NCI-H2107 (cell line): ENCODE results near the gene RFX2.

Experiments
- DNase-seq: peaks from one replicate; lab custom pipeline; 2025; lab: John Stamatoyannopoulos, UW

RFX2 gene

GRCh38 chr19:6059988-6060599 is 50.2 kb downstream of the RFX2 start:
- DNase-seq = no peak

- DNase-seq = no peak
These were observed 50.8 kb downstream of the RFX2 start for GRCh38 chr19:6059396-6059947.

GRCh38 chr19:6058518-6059201 is 51.6 kb downstream of the RFX2 start:
- DNase-seq = no peak

GRCh38 chr19:6057651-6058517 is 52.4 kb downstream of the RFX2 start:
- no peak for DNase-seq

- DNase-seq = no peak
These were observed 53.3 kb downstream of the RFX2 start for GRCh38 chr19:6056801-6057650.

- no peak for DNase-seq
These were observed 54.0 kb downstream of the RFX2 start for GRCh38 chr19:6056282-6056741.

GRCh38 chr19:6055013-6055795 is 55.1 kb downstream of the RFX2 start:
- DNase-seq = no peak

- DNase-seq = peak; percentile 55
These were observed 61.4 kb downstream of the RFX2 start for GRCh38 chr19:6048793-6049405.

GRCh38 chr19:6048348-6048747 is 62.0 kb downstream of the RFX2 start:
- DNase-seq = no peak

- DNase-seq = no peak
These were observed 62.5 kb downstream of the RFX2 start for GRCh38 chr19:6047741-6048251.

- DNase-seq = no peak
These were observed 63.0 kb downstream of the RFX2 start for GRCh38 chr19:6047256-6047655.

GRCh38 chr19:6045108-6045507 is 65.2 kb downstream of the RFX2 start:
- DNase-seq = no peak

- DNase-seq = no peak
These were observed 66.1 kb downstream of the RFX2 start for GRCh38 chr19:6044056-6044805.

- DNase-seq = no peak
These were observed 67.2 kb downstream of the RFX2 start for GRCh38 chr19:6042776-6043726.

GRCh38 chr19:6041991-6042481 is 68.3 kb downstream of the RFX2 start:
- no peak for DNase-seq

- no peak for DNase-seq
These were observed 69.2 kb downstream of the RFX2 start for GRCh38 chr19:6041071-6041470.

- no peak for DNase-seq
These were observed 70.6 kb downstream of the RFX2 start for GRCh38 chr19:6039566-6040225.
